ENCODE data around the gene ZER1. TPM values are rescaled to one million over a fixed set of nuclear protein-coding genes. Genes with fewer than 3 reads are reported as not detected.
A peak's percentile ranks its signal among the peaks of the same experiment; 100 is the strongest.

ZER1 gene
- total RNA-seq, 3 donors from 2014 or later (not counting 1 experiment from before 2014, with no cell fraction given) = 35.0 to 37.4 (median 35.2) TPM

DNA sequence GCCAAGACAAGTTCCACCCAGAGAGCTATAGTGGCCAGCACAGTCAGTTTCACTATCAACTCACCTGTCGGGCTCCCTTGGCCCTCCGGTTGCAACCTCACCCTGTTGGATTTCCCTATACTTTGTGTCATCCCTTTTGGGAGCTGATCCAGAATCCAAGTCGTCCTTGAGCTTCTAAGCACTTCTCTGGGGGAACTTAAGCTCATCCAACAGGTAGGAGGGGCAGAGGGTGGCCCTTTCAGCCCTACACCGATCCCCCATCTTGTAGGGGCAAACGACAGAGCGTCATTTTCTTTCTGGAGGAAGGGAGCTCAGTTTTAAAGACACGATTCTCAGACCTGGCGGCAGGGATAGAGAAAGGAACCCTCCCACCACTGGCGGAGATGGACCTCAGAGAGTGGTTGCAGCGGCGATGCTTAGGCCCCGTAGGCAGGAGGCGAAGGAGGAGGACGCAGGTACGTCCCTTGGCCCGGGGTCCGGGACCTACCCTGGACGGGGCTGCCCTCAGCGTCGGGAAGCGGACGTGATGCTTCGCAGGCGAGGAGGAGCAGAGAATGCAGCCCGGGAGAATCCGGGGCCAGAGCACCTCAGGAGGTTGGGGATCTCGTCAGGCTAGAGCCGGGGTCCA is 519 bp downstream of the ZER1 start:
- WGBS (ENCODE audit: insufficient coverage) = 1% methylated on average over 28 of the region's 28 CpGs
- H3K4me1 ChIP-seq (ENCODE audit: control insufficient read depth, insufficient read depth, low read length) = peaks cover 25% of the 10 kb centered on the region
- no peaks in the 10 kb centered on the region for H3K27me3 ChIP-seq (ENCODE audit: control insufficient read depth, insufficient read depth, low read length)
- H3K27ac ChIP-seq (ENCODE audit: low read length) = peak overlapping the region; percentile 95
- H3K4me3 Mint-ChIP-seq = peak overlapping the region; percentile 97
- H3K36me3 Mint-ChIP-seq = no peaks in the 10 kb centered on the region
- intact Hi-C loops (cut with micrococcal nuclease) = loop anchor here (1.0 to 5.0 kb wide), 2 partner anchors 16 to 49 kb away; partner anchors contain the start of genes TBC1D13 and ZDHHC12
- ATAC-seq (peak; percentile 20 to 43 (median 22)), DNase-seq (peak in 1 of 2 donors; percentile 55)
- no peaks in the 10 kb centered on the region for H3K36me3 ChIP-seq (ENCODE audit: control insufficient read depth, insufficient read depth, low read length)
- H3K4me1 Mint-ChIP-seq = peaks cover 28 to 34% of the 10 kb centered on the region in 2 donors
- H3K9me3 Mint-ChIP-seq = peaks cover 0 to 5% of the 10 kb centered on the region in 2 donors
- peak overlapping the region; percentile 99 for H3K4me3 ChIP-seq (ENCODE audit: low read length)
- H3K27ac Mint-ChIP-seq = peak overlapping the region; percentile 92 to 99
- TF ChIP-seq, protein P1, sequence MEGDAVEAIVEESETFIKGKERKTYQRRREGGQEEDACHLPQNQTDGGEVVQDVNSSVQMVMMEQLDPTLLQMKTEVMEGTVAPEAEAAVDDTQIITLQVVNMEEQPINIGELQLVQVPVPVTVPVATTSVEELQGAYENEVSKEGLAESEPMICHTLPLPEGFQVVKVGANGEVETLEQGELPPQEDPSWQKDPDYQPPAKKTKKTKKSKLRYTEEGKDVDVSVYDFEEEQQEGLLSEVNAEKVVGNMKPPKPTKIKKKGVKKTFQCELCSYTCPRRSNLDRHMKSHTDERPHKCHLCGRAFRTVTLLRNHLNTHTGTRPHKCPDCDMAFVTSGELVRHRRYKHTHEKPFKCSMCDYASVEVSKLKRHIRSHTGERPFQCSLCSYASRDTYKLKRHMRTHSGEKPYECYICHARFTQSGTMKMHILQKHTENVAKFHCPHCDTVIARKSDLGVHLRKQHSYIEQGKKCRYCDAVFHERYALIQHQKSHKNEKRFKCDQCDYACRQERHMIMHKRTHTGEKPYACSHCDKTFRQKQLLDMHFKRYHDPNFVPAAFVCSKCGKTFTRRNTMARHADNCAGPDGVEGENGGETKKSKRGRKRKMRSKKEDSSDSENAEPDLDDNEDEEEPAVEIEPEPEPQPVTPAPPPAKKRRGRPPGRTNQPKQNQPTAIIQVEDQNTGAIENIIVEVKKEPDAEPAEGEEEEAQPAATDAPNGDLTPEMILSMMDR (IDR thresholded peaks at IDR 0.05) = no peak
- H3K27me3 Mint-ChIP-seq (ENCODE audit: low read depth in 2 of 2) = peaks cover 0 to 5% of the 10 kb centered on the region in 2 donors
- peaks cover 3% of the 10 kb centered on the region for H3K9me3 ChIP-seq (ENCODE audit: control insufficient read depth, insufficient read depth, low read length)

GRCh38 chr9:128770286-128771030 is 1.3 kb downstream of the ZER1 start:
- ATAC-seq (no peak), DNase-seq (no peak)
- peak overlapping the region; percentile 95 for H3K27ac ChIP-seq (ENCODE audit: low read length)
- H3K4me3 ChIP-seq (ENCODE audit: low read length) = peak overlapping the region; percentile 99
- 87% methylated on average over 11 of the region's 11 CpGs for WGBS (ENCODE audit: insufficient coverage)
- TF ChIP-seq, protein P1 (IDR thresholded peaks at IDR 0.05) = no peak
- Mint-ChIP-seq H3K27me3 (ENCODE audit: low read depth in 2 of 2) (peaks cover 0 to 5% of the 10 kb centered on the region in 2 donors), H3K4me1 (peaks cover 28 to 38% of the 10 kb centered on the region in 2 donors), H3K9me3 (peaks cover 0 to 5% of the 10 kb centered on the region in 2 donors), H3K4me3 (peak overlapping the region; percentile 97), H3K27ac (peak overlapping the region; percentile 92 to 99), H3K36me3 (no peaks in the 10 kb centered on the region)
- no peaks in the 10 kb centered on the region for H3K9me3 ChIP-seq (ENCODE audit: control insufficient read depth, insufficient read depth, low read length)
- no peaks in the 10 kb centered on the region for H3K36me3 ChIP-seq (ENCODE audit: control insufficient read depth, insufficient read depth, low read length)
- intact Hi-C loops (cut with micrococcal nuclease) = loop anchor here (1.0 to 5.0 kb wide), 2 partner anchors 17 to 48 kb away; partner anchors contain the start of genes TBC1D13 and ZDHHC12
- peaks cover 25% of the 10 kb centered on the region for H3K4me1 ChIP-seq (ENCODE audit: control insufficient read depth, insufficient read depth, low read length)
- H3K27me3 ChIP-seq (ENCODE audit: control insufficient read depth, insufficient read depth, low read length) = no peaks in the 10 kb centered on the region

DNA sequence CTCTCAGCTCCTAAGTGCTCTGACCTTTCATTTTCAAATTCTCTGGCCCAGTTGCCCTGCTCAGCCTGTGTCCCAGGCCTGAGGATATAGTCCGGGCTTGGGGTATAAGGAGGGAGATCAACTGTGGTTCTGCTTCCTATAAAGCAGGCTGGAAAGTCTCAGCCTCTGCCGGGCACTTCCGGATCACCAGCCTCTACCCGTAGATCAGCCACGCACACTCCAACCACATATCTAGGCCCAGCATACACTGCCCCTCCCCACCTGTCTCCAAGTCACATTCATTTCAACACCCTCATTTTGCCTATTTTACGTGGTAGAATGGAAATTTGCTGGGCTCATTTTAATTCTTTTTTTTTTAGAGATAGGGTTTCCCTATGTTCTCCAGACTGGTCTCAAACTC is 3.1 kb downstream of the ZER1 start:
- no peaks in the 10 kb centered on the region for H3K36me3 ChIP-seq (ENCODE audit: control insufficient read depth, insufficient read depth, low read length)
- DNase-seq = peak in 1 of 2 donors; percentile 2
- no peak overlapping the region for H3K27ac ChIP-seq (ENCODE audit: low read length)
- no peaks in the 10 kb centered on the region for H3K9me3 ChIP-seq (ENCODE audit: control insufficient read depth, insufficient read depth, low read length)
- H3K4me3 Mint-ChIP-seq = no peak overlapping the region
- H3K9me3 Mint-ChIP-seq = no peaks in the 10 kb centered on the region
- H3K4me1 ChIP-seq (ENCODE audit: control insufficient read depth, insufficient read depth, low read length) = peaks cover 25% of the 10 kb centered on the region
- H3K27me3 ChIP-seq (ENCODE audit: control insufficient read depth, insufficient read depth, low read length) = no peaks in the 10 kb centered on the region
- no peaks in the 10 kb centered on the region for H3K27me3 Mint-ChIP-seq (ENCODE audit: low read depth in 2 of 2)
- TF ChIP-seq, protein P1 (IDR thresholded peaks at IDR 0.05) = no peak
- peaks cover 28 to 55% of the 10 kb centered on the region in 2 donors for H3K4me1 Mint-ChIP-seq
- H3K36me3 Mint-ChIP-seq = no peaks in the 10 kb centered on the region
- no peak overlapping the region for H3K4me3 ChIP-seq (ENCODE audit: low read length)
- 88% methylated on average over 5 of the region's 6 CpGs for WGBS (ENCODE audit: insufficient coverage)
- no peak for ATAC-seq
- intact Hi-C loops (cut with micrococcal nuclease) = no loop called here
- peak overlapping the region; percentile 92 to 99 for H3K27ac Mint-ChIP-seq
